Stomach (tissue), 4 donors: ENCODE measurements around the gene PANX3.

Source experiments
- POLR2A ChIP-seq, 4 donors: fragments of 450-650 bp; IDR thresholded peaks; one replicate each; pipeline ENCODE4 v1.6.1; 2016; ENCODE audit warnings: antibody characterized with exemption in 4 of 4, control low read depth in 2 of 4, mild to moderate bottlenecking in 1 of 4, moderate library complexity in 1 of 4
- TF ChIP-seq, protein P1 (sequence below), 7 experiments: fragments of 450-650 bp in 4 of 7; fragments of 200-600 bp in 3 of 7; sonication (generic) in 3 of 7; IDR thresholded peaks; one replicate each; pipeline ENCODE4 v1.5.1; 2016 to 2019; ENCODE audit warnings: antibody characterized with exemption in 7 of 7, control low read depth in 2 of 7, mild to moderate bottlenecking in 1 of 7

DNA sequence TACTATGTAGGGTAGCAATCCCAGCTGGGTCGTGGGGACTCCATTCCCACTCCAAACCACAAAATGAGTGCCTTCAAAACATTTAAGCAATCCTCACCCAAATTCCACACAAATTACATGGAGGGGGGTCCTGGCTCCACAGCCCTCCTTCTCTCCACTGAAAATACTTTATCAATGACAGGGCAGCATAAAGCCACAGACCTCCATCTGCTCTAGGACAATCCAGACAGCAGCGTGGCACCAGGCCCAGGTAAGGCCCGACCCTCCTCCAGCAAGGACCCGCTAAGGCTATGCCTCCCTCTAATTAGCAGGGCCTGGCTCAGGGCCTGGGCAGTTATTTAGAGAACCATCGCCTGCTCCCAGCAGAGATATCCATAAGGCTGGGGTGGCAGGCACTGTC is at the start of gene PANX3:
- TF ChIP-seq, protein P1, sequence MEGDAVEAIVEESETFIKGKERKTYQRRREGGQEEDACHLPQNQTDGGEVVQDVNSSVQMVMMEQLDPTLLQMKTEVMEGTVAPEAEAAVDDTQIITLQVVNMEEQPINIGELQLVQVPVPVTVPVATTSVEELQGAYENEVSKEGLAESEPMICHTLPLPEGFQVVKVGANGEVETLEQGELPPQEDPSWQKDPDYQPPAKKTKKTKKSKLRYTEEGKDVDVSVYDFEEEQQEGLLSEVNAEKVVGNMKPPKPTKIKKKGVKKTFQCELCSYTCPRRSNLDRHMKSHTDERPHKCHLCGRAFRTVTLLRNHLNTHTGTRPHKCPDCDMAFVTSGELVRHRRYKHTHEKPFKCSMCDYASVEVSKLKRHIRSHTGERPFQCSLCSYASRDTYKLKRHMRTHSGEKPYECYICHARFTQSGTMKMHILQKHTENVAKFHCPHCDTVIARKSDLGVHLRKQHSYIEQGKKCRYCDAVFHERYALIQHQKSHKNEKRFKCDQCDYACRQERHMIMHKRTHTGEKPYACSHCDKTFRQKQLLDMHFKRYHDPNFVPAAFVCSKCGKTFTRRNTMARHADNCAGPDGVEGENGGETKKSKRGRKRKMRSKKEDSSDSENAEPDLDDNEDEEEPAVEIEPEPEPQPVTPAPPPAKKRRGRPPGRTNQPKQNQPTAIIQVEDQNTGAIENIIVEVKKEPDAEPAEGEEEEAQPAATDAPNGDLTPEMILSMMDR (IDR thresholded peaks at IDR 0.05): no peak
- no peak for TF ChIP-seq POLR2A (IDR thresholded peaks at IDR 0.05)
